Endothelial cell of umbilical vein (primary cell): ENCODE measurements around the gene CABLES1.
"Not testable (repeated sequence)": the region's sequence is repeated elsewhere in the genome, so short reads cannot be mapped to it uniquely, and the experiment has no call there.

Experiments
- CTCF ChIP-seq, 2 donors: IDR thresholded peaks; 1 replicate in 1 of 2; 2 replicates in 1 of 2; pipeline ENCODE4 v1.5.1; 2011; ENCODE audit warnings: low read length in 2 of 2, mild to moderate bottlenecking in 2 of 2, moderate library complexity in 2 of 2, control low read depth in 1 of 2, inconsistent platforms in 1 of 2, low read depth in 1 of 2; ENCODE audit not compliant: insufficient read depth in 1 of 2; ENCODE audit errors: extremely low read depth in 1 of 2
- EZH2 ChIP-seq: IDR thresholded peaks from 2 replicates; pipeline ENCODE4 v1.6.1; 2012; ENCODE audit warnings: borderline replicate concordance, low read depth, mild to moderate bottlenecking, moderate library complexity, low read length, inconsistent platforms; ENCODE audit not compliant: severe bottlenecking
- FOS ChIP-seq: IDR thresholded peaks from 2 replicates; pipeline ENCODE4 v1.6.1; 2011; ENCODE audit warnings: mild to moderate bottlenecking, low read length, moderate library complexity, borderline replicate concordance; ENCODE audit not compliant: insufficient read depth
- GATA2 ChIP-seq: IDR thresholded peaks from 2 replicates; pipeline ENCODE4 v1.7.0; 2011; ENCODE audit warnings: low read depth, mild to moderate bottlenecking, moderate library complexity, mixed read lengths, low read length; ENCODE audit not compliant: insufficient read length, insufficient read depth
- JUN ChIP-seq: IDR thresholded peaks from 2 replicates; pipeline ENCODE4 v1.6.1; 2011; ENCODE audit warnings: borderline replicate concordance, low read depth; ENCODE audit not compliant: insufficient read length, insufficient read depth
- MAX ChIP-seq: IDR thresholded peaks from 2 replicates; pipeline ENCODE4 v1.6.1; 2011; ENCODE audit not compliant: insufficient read depth, insufficient read length
- MYC ChIP-seq: IDR thresholded peaks from one replicate; pipeline ENCODE4 v1.6.1; 2011; ENCODE audit warnings: mild to moderate bottlenecking, low read depth, low read length
- POLR2A ChIP-seq: IDR thresholded peaks from 2 replicates; pipeline ENCODE4 v1.6.1; 2012; ENCODE audit warnings: low read depth, mild to moderate bottlenecking, control low read depth, low read length
- POLR2AphosphoS5 ChIP-seq: IDR thresholded peaks from 2 replicates; pipeline ENCODE4 v1.6.1; 2012; ENCODE audit warnings: low read depth, mild to moderate bottlenecking, control low read depth, low read length, moderate library complexity; ENCODE audit not compliant: insufficient read depth

- not testable (repeated sequence) for TF ChIP-seq POLR2AphosphoS5; JUN; CTCF (IDR thresholded peaks at IDR 0.05; ENCODE audit: extremely low read depth in 1 of 2, insufficient read depth in 1 of 2, low read depth in 1 of 2, low read length in 2 of 2); MYC; EZH2; POLR2A; MAX; GATA2; FOS
Observed at GRCh38 chr18:23269068-23269467, 133.8 kb downstream of the CABLES1 start.
